ENCODE measurements around the gene HS1BP3.

Gene HS1BP3

GRCh38 chr2:20641123-20641985 lies 9.5 kb downstream of the HS1BP3 start:
- H3K27ac ChIP-seq (ENCODE audit: low read length) = peak overlapping the region; percentile 91
- H3K4me3 ChIP-seq (ENCODE audit: low read depth in 1 of 2, low read length in 2 of 2) = peak overlapping the region in 1 of 2 donors; percentile 27
- H3K27me3 ChIP-seq (ENCODE audit: low read depth, low read length) = no peaks in the 10 kb centered on the region
- H3K9me3 ChIP-seq (ENCODE audit: control insufficient read depth in 1 of 2, low read length in 2 of 2) = no peaks in the 10 kb centered on the region
- peaks cover 5 to 13% of the 10 kb centered on the region in 2 donors for H3K4me1 ChIP-seq (ENCODE audit: control insufficient read depth in 1 of 2, insufficient read depth in 2 of 2, low read length in 2 of 2)
- peaks cover 38 to 56% of the 10 kb centered on the region in 2 donors for H3K36me3 ChIP-seq (ENCODE audit: control insufficient read depth in 1 of 2, insufficient read depth in 2 of 2, low read length in 2 of 2)

DNA sequence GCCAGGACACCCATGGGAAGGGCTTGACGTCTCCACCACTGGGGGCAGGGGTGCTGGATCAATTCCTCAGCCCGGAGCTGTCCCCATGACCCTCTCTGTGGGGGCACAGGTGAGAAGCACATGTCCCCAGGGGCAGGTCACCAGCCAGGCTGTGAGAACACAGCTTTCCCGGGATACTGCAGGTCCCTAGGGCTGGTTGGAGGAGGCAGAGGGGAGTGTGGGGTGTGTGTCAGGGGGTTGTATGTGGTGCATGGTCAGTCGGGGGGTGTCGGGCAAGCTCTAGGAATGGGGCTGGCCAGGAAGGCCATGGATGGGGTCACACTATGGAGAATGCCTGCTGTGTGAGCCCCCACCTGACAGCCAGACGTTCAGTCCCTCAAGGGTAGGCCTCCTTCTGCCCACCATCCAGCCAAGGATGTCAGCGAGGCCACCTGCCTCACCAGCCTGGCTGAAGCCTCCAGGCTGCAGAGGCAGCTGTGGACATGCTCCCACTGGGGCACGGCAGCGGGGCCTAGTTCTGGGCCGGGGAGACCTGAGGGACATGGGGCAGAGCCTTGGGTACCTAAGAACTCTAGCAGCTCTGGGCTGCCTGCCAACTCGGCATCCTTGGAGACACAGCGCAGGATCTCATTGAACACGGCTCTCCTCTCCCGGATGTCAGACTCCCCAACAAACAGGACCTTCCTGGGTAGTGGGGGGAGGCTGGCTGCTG lies 10.3 kb downstream of the HS1BP3 start:
- Histone ChIP-seq H3K9me3 (ENCODE audit: control insufficient read depth in 1 of 2, low read length in 2 of 2) (no peaks in the 10 kb centered on the region), H3K36me3 (ENCODE audit: control insufficient read depth in 1 of 2, insufficient read depth in 2 of 2, low read length in 2 of 2) (peaks cover 38 to 49% of the 10 kb centered on the region in 2 donors), H3K4me3 (ENCODE audit: low read depth in 1 of 2, low read length in 2 of 2) (no peak overlapping the region), H3K4me1 (ENCODE audit: control insufficient read depth in 1 of 2, insufficient read depth in 2 of 2, low read length in 2 of 2) (peaks cover 6 to 21% of the 10 kb centered on the region in 2 donors), H3K27me3 (ENCODE audit: low read depth, low read length) (no peaks in the 10 kb centered on the region), H3K27ac (ENCODE audit: low read length) (peak overlapping the region; percentile 91)

GRCh38 chr2:20638646-20639430 lies 12.1 kb downstream of the HS1BP3 start:
- peaks cover 29 to 33% of the 10 kb centered on the region in 2 donors for H3K36me3 ChIP-seq (ENCODE audit: control insufficient read depth in 1 of 2, insufficient read depth in 2 of 2, low read length in 2 of 2)
- peak overlapping the region; percentile 91 for H3K27ac ChIP-seq (ENCODE audit: low read length)
- no peaks in the 10 kb centered on the region for H3K9me3 ChIP-seq (ENCODE audit: control insufficient read depth in 1 of 2, low read length in 2 of 2)
- H3K4me1 ChIP-seq (ENCODE audit: control insufficient read depth in 1 of 2, insufficient read depth in 2 of 2, low read length in 2 of 2) = peaks cover 21 to 38% of the 10 kb centered on the region in 2 donors
- no peak overlapping the region for H3K4me3 ChIP-seq (ENCODE audit: low read depth in 1 of 2, low read length in 2 of 2)
- H3K27me3 ChIP-seq (ENCODE audit: low read depth, low read length) = no peaks in the 10 kb centered on the region

- Histone ChIP-seq H3K27me3 (ENCODE audit: low read depth, low read length) (no peaks in the 10 kb centered on the region), H3K36me3 (ENCODE audit: control insufficient read depth in 1 of 2, insufficient read depth in 2 of 2, low read length in 2 of 2) (peaks cover 27 to 29% of the 10 kb centered on the region in 2 donors), H3K4me1 (ENCODE audit: control insufficient read depth in 1 of 2, insufficient read depth in 2 of 2, low read length in 2 of 2) (peaks cover 22 to 40% of the 10 kb centered on the region in 2 donors), H3K9me3 (ENCODE audit: control insufficient read depth in 1 of 2, low read length in 2 of 2) (no peaks in the 10 kb centered on the region), H3K27ac (ENCODE audit: low read length) (peak overlapping the region; percentile 86), H3K4me3 (ENCODE audit: low read depth in 1 of 2, low read length in 2 of 2) (no peak overlapping the region)
These were observed 12.9 kb downstream of the HS1BP3 start for GRCh38 chr2:20638014-20638413.

- Histone ChIP-seq H3K4me1 (ENCODE audit: control insufficient read depth in 1 of 2, insufficient read depth in 2 of 2, low read length in 2 of 2) (peaks cover 21 to 34% of the 10 kb centered on the region in 2 donors), H3K27me3 (ENCODE audit: low read depth, low read length) (no peaks in the 10 kb centered on the region), H3K27ac (ENCODE audit: low read length) (peak overlapping the region; percentile 86), H3K9me3 (ENCODE audit: control insufficient read depth in 1 of 2, low read length in 2 of 2) (no peaks in the 10 kb centered on the region), H3K36me3 (ENCODE audit: control insufficient read depth in 1 of 2, insufficient read depth in 2 of 2, low read length in 2 of 2) (peaks cover 25 to 30% of the 10 kb centered on the region in 2 donors), H3K4me3 (ENCODE audit: low read depth in 1 of 2, low read length in 2 of 2) (no peak overlapping the region)
These were observed 13.8 kb downstream of the HS1BP3 start for GRCh38 chr2:20637147-20637546.

GRCh38 chr2:20635675-20636584 lies 15.0 kb downstream of the HS1BP3 start:
- Histone ChIP-seq H3K9me3 (ENCODE audit: control insufficient read depth in 1 of 2, low read length in 2 of 2) (no peaks in the 10 kb centered on the region), H3K36me3 (ENCODE audit: control insufficient read depth in 1 of 2, insufficient read depth in 2 of 2, low read length in 2 of 2) (peaks cover 25% of the 10 kb centered on the region in 2 donors), H3K4me1 (ENCODE audit: control insufficient read depth in 1 of 2, insufficient read depth in 2 of 2, low read length in 2 of 2) (peaks cover 17 to 28% of the 10 kb centered on the region in 2 donors), H3K27ac (ENCODE audit: low read length) (peak overlapping the region; percentile 86), H3K27me3 (ENCODE audit: low read depth, low read length) (no peaks in the 10 kb centered on the region), H3K4me3 (ENCODE audit: low read depth in 1 of 2, low read length in 2 of 2) (no peak overlapping the region)

- H3K27me3 ChIP-seq (ENCODE audit: low read depth, low read length) = no peaks in the 10 kb centered on the region
- H3K4me3 ChIP-seq (ENCODE audit: low read depth in 1 of 2, low read length in 2 of 2) = no peak overlapping the region
- H3K27ac ChIP-seq (ENCODE audit: low read length) = peak overlapping the region; percentile 74
- peaks cover 17 to 28% of the 10 kb centered on the region in 2 donors for H3K4me1 ChIP-seq (ENCODE audit: control insufficient read depth in 1 of 2, insufficient read depth in 2 of 2, low read length in 2 of 2)
- no peaks in the 10 kb centered on the region for H3K9me3 ChIP-seq (ENCODE audit: control insufficient read depth in 1 of 2, low read length in 2 of 2)
- peaks cover 19 to 20% of the 10 kb centered on the region in 2 donors for H3K36me3 ChIP-seq (ENCODE audit: control insufficient read depth in 1 of 2, insufficient read depth in 2 of 2, low read length in 2 of 2)
These were observed 15.8 kb downstream of the HS1BP3 start for GRCh38 chr2:20635113-20635510.

- Histone ChIP-seq H3K4me1 (ENCODE audit: control insufficient read depth in 1 of 2, insufficient read depth in 2 of 2, low read length in 2 of 2) (peaks cover 17 to 33% of the 10 kb centered on the region in 2 donors), H3K9me3 (ENCODE audit: control insufficient read depth in 1 of 2, low read length in 2 of 2) (no peaks in the 10 kb centered on the region), H3K36me3 (ENCODE audit: control insufficient read depth in 1 of 2, insufficient read depth in 2 of 2, low read length in 2 of 2) (peaks cover 16 to 18% of the 10 kb centered on the region in 2 donors), H3K27ac (ENCODE audit: low read length) (peak overlapping the region; percentile 74), H3K4me3 (ENCODE audit: low read depth in 1 of 2, low read length in 2 of 2) (no peak overlapping the region), H3K27me3 (ENCODE audit: low read depth, low read length) (no peaks in the 10 kb centered on the region)
These were observed 16.3 kb downstream of the HS1BP3 start for GRCh38 chr2:20634507-20635112.

- Histone ChIP-seq H3K36me3 (ENCODE audit: control insufficient read depth in 1 of 2, insufficient read depth in 2 of 2, low read length in 2 of 2) (peaks cover 12 to 13% of the 10 kb centered on the region in 2 donors), H3K9me3 (ENCODE audit: control insufficient read depth in 1 of 2, low read length in 2 of 2) (no peaks in the 10 kb centered on the region), H3K27me3 (ENCODE audit: low read depth, low read length) (no peaks in the 10 kb centered on the region), H3K4me3 (ENCODE audit: low read depth in 1 of 2, low read length in 2 of 2) (no peak overlapping the region), H3K27ac (ENCODE audit: low read length) (peak overlapping the region; percentile 62), H3K4me1 (ENCODE audit: control insufficient read depth in 1 of 2, insufficient read depth in 2 of 2, low read length in 2 of 2) (peaks cover 17 to 38% of the 10 kb centered on the region in 2 donors)
These were observed 16.9 kb downstream of the HS1BP3 start for GRCh38 chr2:20633794-20634506.

Data from muscle layer of duodenum (tissue), 2 donors.